Tongue (tissue), 2 donors: ENCODE data around the gene COL19A1. TPM values are rescaled to one million over a fixed set of nuclear protein-coding genes. Genes with fewer than 3 reads are reported as not detected.
A peak's percentile ranks its signal among the peaks of the same experiment; 100 is the strongest.

Source experiments
- DNase-seq: peaks from one replicate; pipeline ENCODE4 v3.0.0-alpha.2; 2015
- total RNA-seq: library from RNA; depleted of rRNA; stranded (reverse); fragments of >200 nt; gene quantifications from one replicate; pipeline ENCODE4 v1.2.3, GENCODE V29; 2014

The COL19A1 gene
- total RNA-seq, 1 donor from 2014 or later: 26.4 TPM

- DNase-seq: no peak
These were observed 305.9 kb downstream of the COL19A1 start for GRCh38 chr6:70172252-70172651.

DNA sequence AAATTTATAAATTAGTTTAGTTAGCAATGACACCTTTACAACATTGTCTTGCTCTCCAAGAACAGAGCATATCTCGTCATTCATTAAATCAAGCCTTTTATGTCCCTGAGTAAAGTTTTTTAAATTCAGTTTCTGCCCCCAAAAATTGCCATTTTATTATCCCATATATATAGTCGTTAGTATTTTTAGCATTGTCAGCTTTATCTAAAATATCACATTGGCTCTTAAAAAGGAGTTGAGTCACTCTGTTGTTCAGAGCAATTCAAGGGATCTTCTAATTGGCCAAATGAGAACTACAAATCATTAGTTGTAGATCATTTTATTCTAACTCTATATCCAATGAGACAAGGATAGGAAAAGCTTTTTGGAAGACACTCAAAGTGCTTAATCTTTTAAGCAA, 309.4 kb downstream of the COL19A1 start:
- no peak for DNase-seq

DNA sequence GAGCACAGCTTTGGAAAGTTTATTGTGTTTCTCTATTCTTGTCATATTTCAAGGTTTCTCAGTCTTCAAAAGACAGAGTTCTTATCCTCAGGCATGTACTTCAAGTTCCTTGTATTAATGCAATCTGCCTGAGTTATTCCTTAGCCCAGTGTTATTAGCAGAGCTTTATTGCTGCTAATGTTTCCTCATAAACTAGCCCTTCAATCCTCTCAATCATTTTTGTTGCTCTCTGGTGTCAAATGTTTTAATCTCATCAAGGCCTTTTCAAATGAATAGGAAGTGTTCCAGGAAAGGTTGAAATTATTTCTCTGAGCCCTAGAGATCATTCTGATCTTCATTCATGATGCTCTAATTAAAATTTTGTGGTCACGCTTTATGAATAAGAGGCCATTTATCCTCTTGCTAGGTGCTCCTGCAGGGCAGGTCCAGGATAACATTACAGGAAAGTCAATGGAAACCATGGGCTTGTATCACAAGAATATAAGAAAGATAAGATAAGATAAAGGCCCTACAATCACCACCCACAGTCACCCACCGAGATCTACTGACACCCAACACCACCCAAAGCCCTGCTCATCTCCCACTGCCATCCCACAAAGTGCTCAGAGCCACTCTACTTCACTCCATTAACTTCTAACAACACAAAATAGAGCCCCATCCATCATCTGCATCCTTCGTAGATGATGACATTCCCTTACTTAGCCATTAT, 310.6 kb downstream of the COL19A1 start:
- no peak for DNase-seq

GRCh38 chr6:70180183-70180900, 314.0 kb downstream of the COL19A1 start:
- DNase-seq: no peak

- DNase-seq: no peak
These were observed 314.7 kb downstream of the COL19A1 start for GRCh38 chr6:70180901-70181599.

DNA sequence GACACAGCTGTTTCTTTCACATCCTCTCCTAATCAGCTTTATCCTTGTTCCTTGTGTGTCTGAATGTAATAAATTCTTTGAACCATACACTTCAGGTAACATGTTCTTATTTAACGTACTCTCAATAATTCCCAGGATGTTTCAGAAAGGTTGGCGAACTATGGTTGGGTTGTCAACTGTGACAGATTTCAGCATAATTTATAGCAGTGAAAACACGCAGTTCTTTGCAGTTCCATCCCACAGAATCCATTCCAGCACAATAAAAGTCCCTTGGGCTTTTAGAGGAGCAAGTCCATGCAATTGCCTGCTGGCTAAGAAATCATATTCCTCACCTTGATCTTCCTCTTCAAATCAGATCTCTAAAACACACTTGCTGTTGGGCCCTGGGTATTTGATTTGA, 317.2 kb downstream of the COL19A1 start:
- no peak for DNase-seq

- DNase-seq: no peak
These were observed 318.4 kb downstream of the COL19A1 start for GRCh38 chr6:70184723-70185122.

DNA sequence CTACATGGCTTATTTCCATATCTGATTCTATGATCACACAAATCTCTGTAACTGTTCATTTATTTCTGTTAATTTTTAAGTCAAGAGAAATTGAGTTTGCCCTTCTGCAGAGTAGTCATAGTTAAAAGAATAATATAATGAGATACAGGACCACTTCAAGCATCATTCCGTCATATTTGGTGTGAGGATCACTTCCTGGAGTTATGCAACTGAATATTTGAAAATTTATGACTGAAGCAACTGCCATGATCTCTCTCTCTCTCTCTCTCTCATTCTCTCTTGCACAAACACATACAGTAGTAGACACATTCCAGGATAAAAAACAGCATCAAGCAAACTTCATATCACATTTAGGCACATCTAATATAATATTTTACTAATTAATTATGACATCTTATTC, 320.1 kb downstream of the COL19A1 start:
- no peak for DNase-seq

DNA sequence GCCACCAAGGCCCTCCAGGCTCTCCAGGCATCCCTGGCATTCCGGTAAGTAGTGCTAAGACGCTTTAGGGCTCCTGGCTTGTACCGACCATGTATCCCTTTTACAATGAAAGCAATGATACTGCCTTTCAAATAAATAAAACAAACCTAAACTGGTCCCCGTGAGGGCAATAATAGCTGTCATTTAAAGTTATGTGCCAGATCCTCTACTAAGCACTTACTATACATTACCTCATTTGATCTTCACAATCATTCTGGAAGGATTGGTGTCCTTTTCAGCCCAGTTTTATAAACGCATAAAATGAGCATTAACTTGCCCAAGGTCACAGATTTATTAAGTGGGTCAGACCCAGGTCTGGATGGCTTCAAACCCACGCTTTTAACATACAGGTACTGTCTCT, 321.8 kb downstream of the COL19A1 start:
- no peak for DNase-seq

DNA sequence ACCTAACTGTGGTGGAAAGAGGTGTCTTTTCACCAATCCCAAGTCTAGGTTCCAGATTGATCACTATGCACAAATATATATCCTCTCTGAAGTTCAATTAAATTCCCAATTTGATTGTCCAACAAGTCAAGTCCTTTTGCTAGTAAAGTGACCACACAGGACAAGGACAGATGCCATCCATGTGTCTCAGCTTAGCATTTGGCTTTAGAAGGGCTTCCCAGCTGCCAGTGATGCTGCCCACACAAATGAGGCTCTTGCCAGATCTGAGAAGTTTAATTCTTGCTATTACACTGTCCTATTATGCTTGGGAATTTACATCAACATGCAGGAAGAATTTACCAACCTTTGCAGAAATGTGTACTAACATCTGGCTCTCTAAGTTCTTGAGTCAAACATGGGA, 328.1 kb downstream of the COL19A1 start:
- no peak for DNase-seq

DNA sequence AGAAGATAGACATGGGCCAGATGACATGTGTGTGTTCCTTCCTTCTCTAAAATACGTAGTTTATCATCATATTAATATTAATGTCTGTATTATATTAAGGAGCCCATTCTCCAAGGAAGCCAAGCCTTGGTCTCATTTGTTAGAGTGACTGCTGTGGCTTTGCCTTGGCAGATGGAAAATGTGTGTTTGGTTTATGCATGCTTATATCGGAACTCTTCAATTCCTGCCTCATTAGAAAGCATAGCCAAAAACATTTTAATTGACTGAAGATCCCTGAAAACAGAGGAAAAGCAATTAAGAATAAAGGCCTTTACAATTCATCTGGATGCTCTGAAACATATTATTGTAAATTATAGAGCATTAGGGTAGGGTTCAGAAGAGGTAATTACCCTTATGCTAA, 330.2 kb downstream of the COL19A1 start:
- DNase-seq: no peak

- DNase-seq: no peak
These were observed 332.4 kb downstream of the COL19A1 start for GRCh38 chr6:70198785-70199184.

DNA sequence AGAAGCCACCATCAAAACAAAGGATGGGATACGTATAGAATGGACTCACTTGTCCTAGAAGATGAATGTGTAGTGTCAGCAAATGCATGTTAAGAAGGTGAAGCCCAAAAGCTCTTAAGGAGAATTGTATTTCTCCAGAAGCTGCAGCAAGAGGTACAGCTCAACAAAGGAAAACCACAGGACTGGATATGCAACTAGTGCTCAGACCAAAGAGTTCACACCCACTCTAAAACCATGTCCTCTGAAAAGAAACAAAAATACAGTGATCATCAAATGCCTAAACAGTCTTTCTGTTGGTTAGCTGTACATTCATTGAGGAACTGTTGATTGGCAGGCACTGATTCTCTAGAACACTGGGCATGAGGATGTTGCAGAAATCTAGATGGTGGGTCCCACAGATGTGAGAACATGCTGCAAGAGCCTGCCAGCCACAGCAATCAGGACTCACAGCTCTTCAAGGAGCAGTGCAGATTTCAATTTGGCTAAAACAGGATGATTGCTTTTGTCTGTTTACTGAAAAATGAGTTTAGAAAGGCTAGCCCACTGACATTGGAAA, 342.0 kb downstream of the COL19A1 start:
- DNase-seq: no peak

GRCh38 chr6:70210462-70210861, 344.1 kb downstream of the COL19A1 start:
- DNase-seq: no peak

- DNase-seq: no peak
These were observed 349.2 kb downstream of the COL19A1 start for GRCh38 chr6:70215460-70216108.

- DNase-seq: no peak
These were observed 350.4 kb downstream of the COL19A1 start for GRCh38 chr6:70216767-70217166.

GRCh38 chr6:70219943-70220613, 353.7 kb downstream of the COL19A1 start:
- DNase-seq: no peak

DNA sequence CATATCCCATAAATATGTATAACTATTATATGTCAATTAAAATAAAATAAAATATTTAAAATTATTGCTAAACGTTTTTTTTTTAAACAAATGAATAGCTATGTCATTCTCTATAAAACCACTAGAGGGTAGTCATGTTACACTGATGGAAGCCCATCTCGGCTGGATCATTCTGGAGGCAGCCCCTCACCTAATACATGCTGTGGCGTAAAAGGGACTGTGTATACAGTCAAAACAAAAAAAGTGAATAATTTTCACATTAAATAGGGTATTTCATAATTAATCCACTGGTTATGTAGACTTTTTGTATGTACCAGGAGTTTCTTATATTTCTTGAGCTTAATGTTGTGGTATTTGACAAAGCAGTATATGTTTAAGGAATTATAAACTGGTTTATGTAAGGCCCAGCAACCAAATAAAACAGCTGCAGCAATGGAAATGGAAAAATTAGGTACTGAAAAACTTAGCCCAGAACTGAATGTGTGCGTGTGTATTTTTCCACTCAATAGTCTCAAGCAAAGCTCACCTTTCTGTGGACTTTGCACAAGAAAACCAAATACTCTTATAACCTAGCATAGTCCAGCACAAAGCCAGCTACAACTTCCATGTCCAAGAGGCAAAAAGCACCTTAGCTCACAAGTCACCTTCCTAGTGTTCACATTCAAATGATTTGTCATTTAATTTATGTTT, 354.8 kb downstream of the COL19A1 start:
- DNase-seq: peak; percentile 70

- no peak for DNase-seq
These were observed 355.5 kb downstream of the COL19A1 start for GRCh38 chr6:70221715-70222438.

GRCh38 chr6:70222439-70222749, 356.0 kb downstream of the COL19A1 start:
- DNase-seq: no peak

DNA sequence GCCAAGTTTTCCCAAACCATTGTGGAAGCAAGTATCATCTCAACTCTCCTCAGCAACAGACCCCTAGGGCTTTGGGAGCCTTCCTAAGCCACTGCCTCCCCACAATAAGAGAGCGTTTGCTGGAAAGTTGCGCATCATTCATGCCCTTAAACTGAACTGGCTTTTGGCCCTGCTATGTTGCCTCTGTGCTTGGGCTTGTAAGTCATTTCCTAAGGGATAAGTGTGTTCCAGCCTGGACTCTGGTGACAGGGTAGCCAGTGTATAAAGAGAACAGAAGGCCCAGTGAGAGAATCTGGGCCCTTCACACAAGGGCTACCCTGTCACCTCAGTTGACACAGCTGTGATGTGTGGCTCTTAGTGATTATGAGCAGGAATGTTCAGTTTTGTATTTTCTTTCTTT, 358.7 kb downstream of the COL19A1 start:
- DNase-seq: peak; percentile 27
